Large intestine (tissue), 3 donors: Measurements from ENCODE around the gene MAP3K20. TPM values are rescaled to one million over a fixed set of nuclear protein-coding genes. Genes with fewer than 3 reads are reported as not detected.
"Not testable (repeated sequence)": the region's sequence is repeated elsewhere in the genome, so short reads cannot be mapped to it uniquely, and the experiment has no call there.

Experiments
- DNase-seq, 2 donors: peaks; one replicate each; pipeline versions ENCODE4 v3.0.0 to v3.0.0-alpha.2; 2013
- H3K27ac ChIP-seq: one replicate; pipeline ENCODE4 v1.5.1; 2013; ENCODE audit warnings: low read length
- H3K27me3 ChIP-seq: 2 replicates; pipeline ENCODE4 v1.6.1; 2013; ENCODE audit warnings: low read length; ENCODE audit not compliant: control insufficient read depth, insufficient read depth
- H3K36me3 ChIP-seq: 2 replicates; pipeline ENCODE4 v1.6.1; 2013; ENCODE audit warnings: low read length; ENCODE audit not compliant: control insufficient read depth, insufficient read depth
- H3K4me1 ChIP-seq: one replicate; pipeline ENCODE4 v1.6.1; 2013; ENCODE audit warnings: low read length; ENCODE audit not compliant: control insufficient read depth, insufficient read depth
- H3K4me3 ChIP-seq: one replicate; pipeline ENCODE4 v1.5.1; 2013; ENCODE audit warnings: low read length
- H3K9me3 ChIP-seq: one replicate; pipeline ENCODE4 v1.6.1; 2013; ENCODE audit warnings: mild to moderate bottlenecking, low read depth, low read length, moderate library complexity; ENCODE audit not compliant: control insufficient read depth
- WGBS: methylation state at CpG from one replicate; pipeline ENCODE4 v1.1.5; 2013; ENCODE audit warnings: low lambda C conversion rate; ENCODE audit not compliant: insufficient coverage; 5-methylcytosine and 5-hydroxymethylcytosine counted together
- polyA plus RNA-seq: library from polyadenylated mRNA; unstranded; fragments of 120-200 nt; gene quantifications from one replicate; pipeline ENCODE4 v1.2.1, GENCODE V29; 2013

Gene MAP3K20
- polyA plus RNA-seq, 1 donor: 31.7 TPM

DNA sequence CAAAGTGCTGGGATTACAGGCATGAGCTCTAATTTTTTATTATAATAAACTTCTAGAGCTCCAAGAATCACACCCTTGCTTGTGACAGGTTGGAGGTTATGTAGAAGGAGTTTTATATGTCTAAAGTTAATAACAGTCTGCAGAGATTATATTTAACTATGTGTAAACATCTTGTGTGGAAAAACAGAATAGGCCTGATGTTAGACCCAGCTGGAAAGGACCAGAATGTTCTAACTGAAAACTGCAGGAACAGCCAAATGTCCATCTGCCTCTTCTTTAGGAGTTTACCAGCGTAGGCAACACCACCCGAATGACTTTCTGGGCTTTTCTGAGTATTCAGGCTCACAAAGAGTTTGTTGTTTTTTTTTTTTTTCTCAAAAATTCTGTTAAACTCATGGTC, 211.9 kb downstream of the MAP3K20 start:
- Histone ChIP-seq H3K36me3 (no peaks in the 10 kb centered on the region), H3K27me3 (no peaks in the 10 kb centered on the region), H3K4me1 (no peaks in the 10 kb centered on the region), H3K9me3 (peaks cover 5% of the 10 kb centered on the region), H3K27ac (no peak overlapping the region), H3K4me3 (no peak overlapping the region)
- WGBS: 100% methylated on average over 2 of the region's 2 CpGs
- DNase-seq: no peak

- H3K27ac ChIP-seq: no peak overlapping the region
- no peaks in the 10 kb centered on the region for H3K36me3 ChIP-seq
- no peaks in the 10 kb centered on the region for H3K9me3 ChIP-seq
- no peaks in the 10 kb centered on the region for H3K27me3 ChIP-seq
- no CpG with 5 or more reads among the region's 3 CpGs for WGBS
- H3K4me3 ChIP-seq: no peak overlapping the region
- no peak for DNase-seq
- H3K4me1 ChIP-seq: no peaks in the 10 kb centered on the region
These were observed 212.9 kb downstream of the MAP3K20 start for GRCh38 chr2:173288561-173288960.

DNA sequence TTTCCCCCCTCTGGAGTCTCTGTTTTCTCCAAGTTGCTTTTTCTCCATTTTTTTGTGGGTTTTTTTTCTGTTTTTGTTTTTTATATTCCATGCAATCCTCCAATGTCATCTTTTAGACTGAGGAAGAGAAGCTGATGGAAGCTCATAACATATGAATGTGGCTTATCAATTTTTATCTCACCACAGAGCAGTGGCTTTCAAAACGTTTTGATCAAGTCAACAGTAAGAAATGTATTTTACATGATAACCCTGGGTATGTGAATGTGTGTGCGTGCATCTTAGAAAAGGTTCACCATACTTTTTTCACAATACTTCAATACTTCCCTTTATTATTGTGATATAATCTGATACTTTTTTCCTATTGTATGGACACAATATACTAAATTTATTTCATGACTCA, 214.4 kb downstream of the MAP3K20 start:
- Histone ChIP-seq H3K9me3 (peaks cover 5% of the 10 kb centered on the region), H3K4me1 (no peaks in the 10 kb centered on the region), H3K4me3 (no peak overlapping the region), H3K27me3 (no peaks in the 10 kb centered on the region), H3K27ac (no peak overlapping the region), H3K36me3 (no peaks in the 10 kb centered on the region)
- no peak for DNase-seq
- no CpG with 5 or more reads among the region's 2 CpGs for WGBS

DNA sequence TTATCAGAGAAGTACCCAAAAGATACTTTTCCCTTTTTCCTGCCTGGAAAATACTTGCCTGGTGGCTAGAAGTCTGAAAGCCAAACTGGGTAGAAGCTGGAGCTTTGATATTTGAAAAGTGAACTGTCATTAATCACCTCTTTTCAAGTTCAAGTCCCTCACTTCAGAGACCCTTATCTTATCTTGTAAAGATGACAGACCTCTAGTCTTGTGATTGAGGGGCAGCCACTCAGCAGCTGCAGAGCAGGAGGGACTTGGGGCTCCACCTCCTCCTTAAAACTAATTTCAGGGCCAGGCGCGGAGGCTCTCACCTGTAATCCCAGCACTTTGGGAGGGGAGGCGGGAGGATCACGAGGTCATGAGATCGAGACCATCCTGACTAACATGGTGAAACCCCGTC, 214.9 kb downstream of the MAP3K20 start:
- no peak overlapping the region for H3K4me3 ChIP-seq
- peaks cover 5% of the 10 kb centered on the region for H3K9me3 ChIP-seq
- H3K27ac ChIP-seq: no peak overlapping the region
- no peaks in the 10 kb centered on the region for H3K36me3 ChIP-seq
- H3K4me1 ChIP-seq: no peaks in the 10 kb centered on the region
- WGBS: no CpG with 5 or more reads among the region's 6 CpGs
- no peak for DNase-seq
- H3K27me3 ChIP-seq: no peaks in the 10 kb centered on the region

- Histone ChIP-seq H3K27me3 (no peaks in the 10 kb centered on the region), H3K4me3 (no peak overlapping the region), H3K9me3 (peaks cover 5% of the 10 kb centered on the region), H3K27ac (no peak overlapping the region), H3K4me1 (no peaks in the 10 kb centered on the region), H3K36me3 (no peaks in the 10 kb centered on the region)
- no CpG with 5 or more reads among the region's 4 CpGs for WGBS
- no peak for DNase-seq
These were observed 215.8 kb downstream of the MAP3K20 start for GRCh38 chr2:173291412-173291811.

GRCh38 chr2:173296235-173296634, 220.6 kb downstream of the MAP3K20 start:
- H3K36me3 ChIP-seq: no peaks in the 10 kb centered on the region
- peaks cover 19% of the 10 kb centered on the region for H3K9me3 ChIP-seq
- no peaks in the 10 kb centered on the region for H3K27me3 ChIP-seq
- WGBS: 100% methylated on average over 2 of the region's 2 CpGs
- no peak for DNase-seq
- H3K4me3 ChIP-seq: no peak overlapping the region
- no peaks in the 10 kb centered on the region for H3K4me1 ChIP-seq
- no peak overlapping the region for H3K27ac ChIP-seq

GRCh38 chr2:173298536-173299097, 223.0 kb downstream of the MAP3K20 start:
- Histone ChIP-seq H3K4me3 (no peak overlapping the region), H3K9me3 (peaks cover 19% of the 10 kb centered on the region), H3K27me3 (no peaks in the 10 kb centered on the region), H3K27ac (no peak overlapping the region), H3K36me3 (no peaks in the 10 kb centered on the region), H3K4me1 (no peaks in the 10 kb centered on the region)
- WGBS: 100% methylated on average over 1 of the region's 5 CpGs
- no peak for DNase-seq

DNA sequence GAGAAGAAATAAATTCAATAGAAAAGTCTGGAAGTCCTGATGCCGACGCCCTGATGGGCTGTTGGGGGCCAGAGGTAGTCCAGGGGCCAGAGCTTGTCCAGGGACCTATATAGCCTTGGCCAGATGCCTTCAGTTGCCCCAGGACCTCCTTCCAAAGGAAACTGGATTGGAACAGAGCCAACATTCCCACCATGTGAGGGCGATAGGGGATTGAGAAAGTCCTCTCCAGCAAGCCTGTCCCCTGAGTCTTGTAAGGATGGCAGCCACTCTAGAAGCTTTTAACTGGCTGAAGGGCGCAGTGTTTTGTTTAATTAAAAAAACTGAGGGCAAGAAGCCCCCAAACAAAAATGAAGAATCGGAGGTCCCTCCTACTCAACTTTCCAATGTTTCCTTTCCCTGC, 224.1 kb downstream of the MAP3K20 start:
- Histone ChIP-seq H3K36me3 (no peaks in the 10 kb centered on the region), H3K4me3 (no peak overlapping the region), H3K4me1 (no peaks in the 10 kb centered on the region), H3K27ac (no peak overlapping the region), H3K27me3 (no peaks in the 10 kb centered on the region), H3K9me3 (peaks cover 14% of the 10 kb centered on the region)
- WGBS: 100% methylated on average over 3 of the region's 5 CpGs
- DNase-seq: no peak

DNA sequence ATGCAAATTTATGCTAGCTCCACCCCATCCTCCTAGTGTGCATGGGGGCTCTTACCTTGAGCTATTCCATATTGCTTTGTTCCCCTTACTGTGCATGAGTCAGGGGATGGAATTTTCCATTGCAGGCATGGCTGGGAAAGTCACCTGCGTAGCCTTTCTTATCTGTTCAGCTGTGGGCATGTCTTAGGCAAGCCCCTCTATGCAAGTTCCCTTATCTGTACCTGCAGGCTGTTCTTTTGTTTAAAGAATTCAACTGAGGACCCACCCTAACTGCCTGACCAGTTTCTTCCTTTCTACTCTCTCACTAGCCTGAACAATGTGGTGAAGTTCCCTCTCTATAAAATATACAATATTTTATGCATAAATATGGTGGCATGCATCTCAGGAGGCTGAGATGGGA, 224.8 kb downstream of the MAP3K20 start:
- Histone ChIP-seq H3K9me3 (peaks cover 14% of the 10 kb centered on the region), H3K4me1 (no peaks in the 10 kb centered on the region), H3K27ac (no peak overlapping the region), H3K4me3 (no peak overlapping the region), H3K27me3 (no peaks in the 10 kb centered on the region), H3K36me3 (no peaks in the 10 kb centered on the region)
- WGBS: no CpG with 5 or more reads among the region's 1 CpG
- no peak for DNase-seq

DNA sequence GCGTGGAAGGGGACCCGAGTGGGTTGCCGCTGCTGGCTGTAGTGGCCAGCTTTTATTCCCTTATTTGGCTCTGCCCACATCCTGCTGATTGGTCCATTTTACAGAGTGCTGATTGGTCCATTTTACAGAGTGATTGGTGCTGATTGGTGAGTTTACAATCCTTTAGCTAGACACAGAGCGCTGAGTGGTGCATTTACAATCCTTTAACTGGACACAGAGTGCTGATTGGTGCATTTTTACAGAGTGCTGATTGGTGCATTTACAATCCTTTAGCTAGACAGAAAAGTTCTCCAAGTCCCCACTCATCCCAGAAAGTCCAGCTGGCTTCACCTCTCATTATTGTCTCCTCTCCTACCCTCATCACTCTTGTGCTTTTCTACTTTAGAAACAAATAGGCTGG, 225.9 kb downstream of the MAP3K20 start:
- not testable (repeated sequence) for H3K27ac ChIP-seq, H3K4me1 ChIP-seq, H3K4me3 ChIP-seq, H3K36me3 ChIP-seq, H3K27me3 ChIP-seq, DNase-seq
- peaks cover 14% of the 10 kb centered on the region for H3K9me3 ChIP-seq
- WGBS: 100% methylated on average over 1 of the region's 4 CpGs

- Histone ChIP-seq H3K27ac (no peak overlapping the region), H3K27me3 (no peaks in the 10 kb centered on the region), H3K4me3 (no peak overlapping the region), H3K36me3 (no peaks in the 10 kb centered on the region), H3K9me3 (peaks cover 3% of the 10 kb centered on the region), H3K4me1 (no peaks in the 10 kb centered on the region)
- DNase-seq: no peak
- WGBS: no CpG with 5 or more reads among the region's 2 CpGs
These were observed 229.7 kb downstream of the MAP3K20 start for GRCh38 chr2:173305303-173305702.
